ENCODE measurements around the gene PDX1.

The PDX1 gene

GRCh38 chr13:27926644-27927434 is 7.0 kb downstream of the PDX1 start:
- ChIA-PET POLR2A (ENCODE audit: low non-redundant PET) (no interaction called here), CTCF (interaction anchor here (0.6 to 0.8 kb wide), 2 partner anchors 398 to 468 kb away, joined by 3 read pairs; no protein-coding TSS in a partner anchor)
- no peak overlapping the region for H3K27ac ChIP-seq
- no peak for TF ChIP-seq CTCF (conservative IDR thresholded peaks at IDR 0.05; ENCODE audit: low read depth)
- no peak for DNase-seq (ENCODE audit: low spot score)

GRCh38 chr13:27927444-27928352 is 7.9 kb downstream of the PDX1 start:
- POLR2A ChIA-PET (ENCODE audit: low non-redundant PET) = no interaction called here
- H3K27ac ChIP-seq = no peak overlapping the region
- DNase-seq (ENCODE audit: low spot score) = no peak
- CTCF ChIA-PET = interaction anchor here (0.6 to 0.7 kb wide), 2 partner anchors 162 to 467 kb away, joined by 3 read pairs; no protein-coding TSS in a partner anchor
- no peak for TF ChIP-seq CTCF (conservative IDR thresholded peaks at IDR 0.05; ENCODE audit: low read depth)

GRCh38 chr13:27928353-27928804 is 8.6 kb downstream of the PDX1 start:
- CTCF ChIA-PET = interaction anchor here (0.7 kb wide), 1 partner anchor 161 kb away, joined by 3 read pairs; no protein-coding TSS in a partner anchor
- POLR2A ChIA-PET (ENCODE audit: low non-redundant PET) = no interaction called here
- TF ChIP-seq CTCF (conservative IDR thresholded peaks at IDR 0.05; ENCODE audit: low read depth) = no peak
- no peak for DNase-seq (ENCODE audit: low spot score)
- H3K27ac ChIP-seq = no peak overlapping the region

- H3K27ac ChIP-seq = no peak overlapping the region
- POLR2A ChIA-PET (ENCODE audit: low non-redundant PET) = no interaction called here
- no peak for DNase-seq (ENCODE audit: low spot score)
- CTCF ChIA-PET = interaction anchor here (0.6 kb wide), 2 partner anchors 146 to 570 kb away, joined by 3 to 4 read pairs; no protein-coding TSS in a partner anchor
- no peak for TF ChIP-seq CTCF (conservative IDR thresholded peaks at IDR 0.05; ENCODE audit: low read depth)
These were observed 9.3 kb downstream of the PDX1 start for GRCh38 chr13:27928805-27929753.

- TF ChIP-seq CTCF (conservative IDR thresholded peaks at IDR 0.05; ENCODE audit: low read depth) = no peak
- POLR2A ChIA-PET (ENCODE audit: low non-redundant PET) = no interaction called here
- CTCF ChIA-PET = interaction anchor here (0.6 kb wide), 1 partner anchor 570 kb away, joined by 4 read pairs; no protein-coding TSS in a partner anchor
- no peak overlapping the region for H3K27ac ChIP-seq
- no peak for DNase-seq (ENCODE audit: low spot score)
These were observed 10.1 kb downstream of the PDX1 start for GRCh38 chr13:27929868-27930267.
